ENCODE results near the gene CRB2. TPM values are rescaled to one million over a fixed set of nuclear protein-coding genes. Genes with fewer than 3 reads are reported as not detected.
"Not testable (repeated sequence)": the region's sequence is repeated elsewhere in the genome, so short reads cannot be mapped to it uniquely, and the experiment has no call there.

CRB2 gene
- total RNA-seq, 6 experiments from 2014 or later: not detected

DNA sequence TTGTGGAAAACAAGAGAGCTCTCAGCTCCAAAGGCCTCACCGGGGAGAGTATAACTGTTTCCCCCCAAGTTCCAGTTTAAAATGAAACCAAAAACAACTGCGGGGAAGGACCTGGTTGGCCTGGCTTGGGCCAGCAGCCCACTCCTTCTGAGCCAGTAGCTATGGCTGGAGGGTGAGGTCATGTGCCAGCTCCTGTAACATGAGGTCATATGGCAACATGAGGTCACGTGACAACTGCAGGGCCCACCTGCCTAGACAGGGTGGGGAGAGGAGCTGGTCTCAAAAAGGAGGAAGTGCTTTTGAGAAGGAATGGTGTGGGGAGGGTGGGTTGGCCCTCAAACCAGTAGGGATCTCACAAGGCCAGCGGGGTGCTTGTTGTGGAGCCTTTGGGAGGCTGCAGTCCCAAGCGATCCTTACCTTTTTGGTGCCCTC, 29.3 kb upstream of the CRB2 start:
- intact Hi-C loops (cut with DNase I): no loop called here
- ATAC-seq (no peak), DNase-seq (no peak)
- Histone ChIP-seq H3K27me3 (no peaks in the 10 kb centered on the region), H3K9me3 (no peaks in the 10 kb centered on the region), H3K36me3 (no peaks in the 10 kb centered on the region), H3K4me3 (no peak overlapping the region), H3K4me1 (peaks cover 0 to 14% (median 3%) of the 10 kb centered on the region in 4 donors), H3K27ac (no peak overlapping the region)
- TF ChIP-seq POLR2A (IDR thresholded peaks at IDR 0.05) (no peak), CTCF (IDR thresholded peaks at IDR 0.05) (no peak)
- WGBS (ENCODE audit: insufficient coverage, low coverage, low lambda C conversion rate, missing lambda C conversion rate): 55% methylated on average over 5 of the region's 5 CpGs

- Histone ChIP-seq H3K4me1 (peaks cover 0 to 14% (median 3%) of the 10 kb centered on the region in 4 donors), H3K27ac (no peak overlapping the region), H3K4me3 (no peak overlapping the region), H3K36me3 (no peaks in the 10 kb centered on the region), H3K27me3 (no peaks in the 10 kb centered on the region), H3K9me3 (no peaks in the 10 kb centered on the region)
- DNase-seq: no peak
- no peak for TF ChIP-seq CTCF (IDR thresholded peaks at IDR 0.05)
- TF ChIP-seq POLR2A (IDR thresholded peaks at IDR 0.05): no peak
- intact Hi-C loops (cut with DNase I): no loop called here
- ATAC-seq: no peak
- no CpG with 5 or more reads among the region's 8 CpGs for WGBS (ENCODE audit: insufficient coverage, low coverage, low lambda C conversion rate, missing lambda C conversion rate)
Measured at GRCh38 chr9:123327697-123328100, 28.3 kb upstream of the CRB2 start.

- no peaks in the 10 kb centered on the region for H3K9me3 ChIP-seq
- no peaks in the 10 kb centered on the region for H3K36me3 ChIP-seq
- no peak for TF ChIP-seq POLR2A (IDR thresholded peaks at IDR 0.05)
- H3K4me3 ChIP-seq: no peak overlapping the region
- H3K4me1 ChIP-seq: peaks cover 0 to 7% (median 3%) of the 10 kb centered on the region in 4 donors
- no peaks in the 10 kb centered on the region for H3K27me3 ChIP-seq
- DNase-seq: peak in 1 of 3 donors; percentile 52
- peak in 1 of 4 donors; percentile 16 for ATAC-seq
- intact Hi-C loops (cut with DNase I): no loop called here
- H3K27ac ChIP-seq: no peak overlapping the region
- 43% methylated on average over 3 of the region's 6 CpGs for WGBS (ENCODE audit: insufficient coverage, low coverage, low lambda C conversion rate, missing lambda C conversion rate)
Measured at GRCh38 chr9:123329329-123329955, 26.6 kb upstream of the CRB2 start.

- DNase-seq (no peak), ATAC-seq (no peak)
- Histone ChIP-seq H3K4me3 (no peak overlapping the region), H3K27ac (no peak overlapping the region), H3K27me3 (no peaks in the 10 kb centered on the region), H3K36me3 (no peaks in the 10 kb centered on the region), H3K4me1 (no peaks in the 10 kb centered on the region), H3K9me3 (no peaks in the 10 kb centered on the region)
- intact Hi-C loops (cut with DNase I): no loop called here
- no peak for TF ChIP-seq CTCF (IDR thresholded peaks at IDR 0.05)
- TF ChIP-seq POLR2A (IDR thresholded peaks at IDR 0.05): no peak
- 91% methylated on average over 10 of the region's 15 CpGs for WGBS (ENCODE audit: insufficient coverage, low coverage, low lambda C conversion rate, missing lambda C conversion rate)
Measured at GRCh38 chr9:123331346-123332060, 24.5 kb upstream of the CRB2 start.

DNA sequence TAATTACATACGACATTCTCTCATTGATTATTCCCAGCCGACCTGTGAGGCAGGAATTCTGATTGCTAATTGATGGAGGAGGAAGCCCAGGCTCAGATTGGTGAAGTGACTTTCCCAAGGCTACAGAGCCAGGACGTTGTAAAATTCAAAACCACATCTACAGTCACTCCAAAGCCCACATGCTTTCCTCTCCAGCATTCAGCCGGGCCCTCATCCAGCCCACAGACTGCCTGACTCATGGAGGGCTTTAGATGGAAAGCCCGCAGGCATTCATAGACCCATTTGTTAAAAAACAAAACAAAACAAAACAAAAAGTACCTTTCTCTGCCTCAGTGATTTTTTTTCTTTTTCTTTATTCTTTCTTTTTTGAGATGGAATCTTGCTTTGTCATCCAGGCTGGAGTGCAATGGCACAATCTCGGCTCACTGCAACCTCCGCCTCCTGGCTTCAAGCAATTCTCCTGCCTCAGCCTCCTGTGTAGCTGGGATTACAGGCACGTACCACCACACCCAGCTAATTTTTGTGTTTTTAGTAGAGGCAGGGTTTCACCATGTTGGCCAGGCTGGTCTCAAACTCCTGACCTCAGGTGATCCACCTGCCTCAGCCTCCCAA, 22.8 kb upstream of the CRB2 start:
- intact Hi-C loops (cut with DNase I); ATAC-seq; H3K9me3 ChIP-seq; H3K4me3 ChIP-seq; H3K4me1 ChIP-seq; H3K36me3 ChIP-seq; H3K27ac ChIP-seq; H3K27me3 ChIP-seq; DNase-seq: not testable (repeated sequence)
- WGBS (ENCODE audit: insufficient coverage, low coverage, low lambda C conversion rate, missing lambda C conversion rate): 77% methylated on average over 6 of the region's 8 CpGs
